HepG2 (cell line): ENCODE measurements around the gene KRTAP10-8. TPM values are rescaled to one million over a fixed set of nuclear protein-coding genes. Genes with fewer than 3 reads are reported as not detected.
"Not testable (repeated sequence)": the region's sequence is repeated elsewhere in the genome, so short reads cannot be mapped to it uniquely, and the experiment has no call there.

Experiments
- ATAC-seq: fragments of 200-7000 bp; cut with Tn5 transposase; 3 replicates; pipeline ENCODE4 v1.9.1; 2020; ENCODE audit warnings: mild to moderate bottlenecking, moderate library complexity
- BruUV-seq: library from RNA; stranded (reverse); fragments of 400-500 nt; replicated peaks from 2 replicates; lab custom pipeline; 2021; lab: Mats Ljungman, UMichigan
- CTCF ChIA-PET: fragments of 300-600 bp; formaldehyde crosslinking; extraction: SDS; loops from one replicate; lab custom pipeline; 2021; ENCODE audit warnings: low total read pairs, inconsistent platforms, low intra/inter-chr PET ratio; lab: Yijun Ruan, JAX
- POLR2A ChIA-PET: fragments of 350-600 bp; sonication (Branson Sonifier 250); formaldehyde crosslinking; loops from one replicate; lab custom pipeline; 2020; ENCODE audit warnings: antibody characterized with exemption, inconsistent platforms; lab: Yijun Ruan, JAX
- DNase-seq: peaks from one replicate; pipeline ENCODE4 v3.0.0-alpha.2; 2015; ENCODE audit warnings: low spot score
- FAIRE-seq: peaks from 3 replicates; lab custom pipeline; 2011; peaks lifted over from hg19 to GRCh38; lab: Jason Lieb, UNC
- H2AFZ ChIP-seq: one replicate; pipeline ENCODE4 v1.6.1; 2011; ENCODE audit warnings: low read length, inconsistent platforms
- H3K27ac ChIP-seq: fragments of 300-600 bp; 3 replicates; pipeline ENCODE4 v1.8.0; 2011; ENCODE audit warnings: mixed run types, mild to moderate bottlenecking, mixed read lengths, low read length, inconsistent platforms; ENCODE audit not compliant: insufficient read depth; ENCODE audit errors: extremely low read length
- H3K27me3 ChIP-seq, 2 experiments: fragments of 200-600 bp in 1 of 2; 2 replicates in 1 of 2; 3 replicates in 1 of 2; pipeline versions ENCODE4 v1.6.0 to v1.8.0; 2011; ENCODE audit warnings: low read length in 2 of 2, mild to moderate bottlenecking in 2 of 2, moderate library complexity in 2 of 2, inconsistent platforms in 1 of 2; ENCODE audit not compliant: insufficient read depth in 2 of 2, control insufficient read depth in 1 of 2
- H3K36me3 ChIP-seq, 2 experiments: fragments of 200-600 bp in 1 of 2; replicated peaks in 1 of 2; 2 replicates in 1 of 2; 3 replicates in 1 of 2; pipeline versions ENCODE4 v1.5.1 to v1.8.0; 2011; ENCODE audit warnings: low read length in 2 of 2, inconsistent platforms in 1 of 2; ENCODE audit not compliant: insufficient read depth in 2 of 2, control insufficient read depth in 1 of 2
- H3K4me1 ChIP-seq: 2 replicates; pipeline ENCODE4 v1.5.1; 2012; ENCODE audit warnings: low read length, inconsistent platforms; ENCODE audit not compliant: insufficient read depth
- H3K4me2 ChIP-seq: 2 replicates; pipeline ENCODE4 v1.6.0; 2011; ENCODE audit warnings: low read depth, low read length, inconsistent platforms
- H3K4me3 ChIP-seq, 3 experiments: fragments of 200-600 bp in 1 of 3; sonication (generic), shearing (Covaris generic) in 1 of 3; replicated peaks in 1 of 3; 2 replicates each; pipeline ENCODE4 v1.5.1; 2011 to 2016; ENCODE audit warnings: low read length in 3 of 3, inconsistent platforms in 2 of 3, low read depth in 2 of 3, mild to moderate bottlenecking in 2 of 3, control low read depth in 1 of 3, mixed read lengths in 1 of 3; ENCODE audit not compliant: insufficient read depth in 1 of 3
- H3K79me2 ChIP-seq: one replicate; pipeline ENCODE4 v1.6.1; 2011; ENCODE audit warnings: low read length, inconsistent platforms; ENCODE audit not compliant: insufficient read depth
- H3K9ac ChIP-seq: 2 replicates; pipeline ENCODE4 v1.6.0; 2011; ENCODE audit warnings: mild to moderate bottlenecking, low read depth, low read length, inconsistent platforms; ENCODE audit not compliant: insufficient read depth
- H3K9me3 ChIP-seq: 2 replicates; pipeline ENCODE4 v1.5.1; 2012; ENCODE audit warnings: mild to moderate bottlenecking, low read length
- H4K20me1 ChIP-seq: 2 replicates; pipeline ENCODE4 v1.6.0; 2011; ENCODE audit warnings: inconsistent platforms, mild to moderate bottlenecking, low read length, moderate library complexity; ENCODE audit not compliant: insufficient read depth
- FOXO4 ChIP-seq: sonication (generic); formaldehyde crosslinking; conservative IDR thresholded peaks from 2 replicates; pipeline ENCODE4 v1.8.1; 2023; ENCODE audit warnings: missing genetic modification reagents
- KDM4B ChIP-seq: sonication (generic); formaldehyde crosslinking; IDR thresholded peaks from 2 replicates; pipeline ENCODE4 v1.4.0; 2020; ENCODE audit warnings: missing genetic modification reagents
- REPIN1 ChIP-seq: sonication (generic); formaldehyde crosslinking; IDR thresholded peaks from 2 replicates; pipeline ENCODE4 v1.8.0; 2022; ENCODE audit warnings: missing genetic modification reagents, low read depth, mild to moderate bottlenecking, borderline replicate concordance
- RXRA ChIP-seq: sonication (generic); formaldehyde crosslinking; IDR thresholded peaks from 2 replicates; pipeline ENCODE4 v1.5.1; 2020; ENCODE audit warnings: missing genetic modification reagents
- THAP11 ChIP-seq: IDR thresholded peaks from 2 replicates; pipeline ENCODE4 v1.6.1; 2016; ENCODE audit warnings: missing biosample characterization, missing genetic modification reagents
- TRAFD1 ChIP-seq: sonication (generic); formaldehyde crosslinking; IDR thresholded peaks from 2 replicates; pipeline ENCODE4 v1.5.1; 2020; ENCODE audit warnings: missing genetic modification reagents, mild to moderate bottlenecking, borderline replicate concordance
- ZFP82 ChIP-seq: sonication (generic); formaldehyde crosslinking; IDR thresholded peaks from 2 replicates; pipeline ENCODE4 v1.5.1; 2020; ENCODE audit warnings: mild to moderate bottlenecking, missing genetic modification reagents, borderline replicate concordance
- ZMYM4 ChIP-seq: sonication (generic); formaldehyde crosslinking; IDR thresholded peaks from 2 replicates; pipeline ENCODE4 v1.8.1; 2023; ENCODE audit warnings: mild to moderate bottlenecking, missing genetic modification reagents
- ZNF292 ChIP-seq: sonication (generic); formaldehyde crosslinking; IDR thresholded peaks from 2 replicates; pipeline ENCODE4 v1.8.1; 2022; ENCODE audit warnings: mild to moderate bottlenecking, low read depth, missing genetic modification reagents, borderline replicate concordance
- ZNF337 ChIP-seq: sonication (generic); formaldehyde crosslinking; IDR thresholded peaks from 2 replicates; pipeline ENCODE4 v1.5.1; 2020; ENCODE audit warnings: missing genetic modification reagents, low read depth, mild to moderate bottlenecking, borderline replicate concordance
- ZNF44 ChIP-seq: sonication (generic); formaldehyde crosslinking; IDR thresholded peaks from 2 replicates; pipeline ENCODE4 v1.5.1; 2020; ENCODE audit warnings: mild to moderate bottlenecking, missing genetic modification reagents
- WGBS: methylation state at CpG from one replicate; pipeline ENCODE4 v1.1.6; 2017; ENCODE audit warnings: low lambda C conversion rate; 5-methylcytosine and 5-hydroxymethylcytosine counted together
- in situ Hi-C: cut with HindIII; loops from 2 replicates; pipeline ENCODE4 v1.10.0; 2017; ENCODE audit warnings: low pct_unique_long_range_greater_than_20kb; ENCODE audit not compliant: extremely low pct_ligation_motif_present
- intact Hi-C: fragments of 100-400 bp; cut with micrococcal nuclease; formaldehyde crosslinking; loops from one replicate; pipeline ENCODE4 v1.10.0; 2022; ENCODE audit not compliant: unreplicated experiment
- polyA plus RNA-seq, 8 experiments: library from polyadenylated mRNA; depleted of rRNA in 3 of 8; stranded (reverse) in 7 of 8; unstranded in 1 of 8; fragments of >200 nt; fragmentation: Illumina TruSeq in 4 of 8; extraction: Trizol in 4 of 8; gene quantifications; 2 replicates each; pipeline versions ENCODE4 v1.2.1 to v1.2.3, GENCODE V29; 2011 to 2016; ENCODE audit warnings: low read depth in 4 of 8, missing spikeins in 1 of 8, mixed read lengths in 1 of 8; ENCODE audit not compliant: insufficient read depth in 1 of 8
- total RNA-seq, 5 experiments: library from RNA; depleted of rRNA; stranded (reverse); fragments of >200 nt; fragmentation: Illumina TruSeq; extraction: Trizol; gene quantifications; 2 replicates each; pipeline ENCODE4 v1.2.3, GENCODE V29; 2016; ENCODE audit warnings: low read depth in 1 of 5

The KRTAP10-8 gene
- total and polyA plus RNA-seq, 2 of the 13 experiments (the other 11 are each of a cell fraction or from before 2014, with no cell fraction given) = not detected

- H3K27me3 ChIP-seq, ATAC-seq, H3K79me2 ChIP-seq, H3K36me3 ChIP-seq, H3K9me3 ChIP-seq, H2AFZ ChIP-seq, H3K4me2 ChIP-seq, POLR2A ChIA-PET, FAIRE-seq, H3K4me1 ChIP-seq, H3K4me3 ChIP-seq, H4K20me1 ChIP-seq, CTCF ChIA-PET, H3K27ac ChIP-seq, in situ Hi-C loops, DNase-seq, BruUV-seq, H3K9ac ChIP-seq: not testable (repeated sequence)
- WGBS = 42% methylated on average over 10 of the region's 21 CpGs
- intact Hi-C loops = loop anchor here (10.0 kb wide), 1 partner anchor 56 kb away; the partner anchor contains the start of gene KRTAP10-12
These were observed 26.8 kb downstream of the KRTAP10-8 start for GRCh38 chr21:44638506-44639330.

- intact Hi-C loops = loop anchor here (10.0 kb wide), 1 partner anchor 56 kb away; the partner anchor contains the start of gene KRTAP10-12
- no peaks in the 10 kb centered on the region for H3K79me2 ChIP-seq
- ATAC-seq = no peak
- H3K4me1 ChIP-seq = no peaks in the 10 kb centered on the region
- no peak for FAIRE-seq
- no peak overlapping the region for H3K27ac ChIP-seq
- BruUV-seq = no TSS peak
- H3K4me3 ChIP-seq = no peak overlapping the region
- no peak for DNase-seq
- no peaks in the 10 kb centered on the region for H3K36me3 ChIP-seq
- ChIA-PET POLR2A (no interaction called here), CTCF (no interaction called here)
- H3K27me3 ChIP-seq = peaks cover 1 to 6% of the 10 kb centered on the region in 2 experiments; a peak in 2 of 5 replicates
- no peak overlapping the region for H3K4me2 ChIP-seq
- H3K9ac ChIP-seq = no peak overlapping the region
- H4K20me1 ChIP-seq = no peaks in the 10 kb centered on the region
- in situ Hi-C loops = no loop called here
- H3K9me3 ChIP-seq = peaks cover 10% of the 10 kb centered on the region
- WGBS = 45% methylated on average over 7 of the region's 12 CpGs
- no peak overlapping the region for H2AFZ ChIP-seq
- no peak for TF ChIP-seq TRAFD1 (CRISPR knock-in tag)
- no peak for TF ChIP-seq ZFP82
- no peak for TF ChIP-seq REPIN1 (CRISPR knock-in tag)
- no peak for TF ChIP-seq ZMYM4
- TF ChIP-seq RXRA = no peak
- TF ChIP-seq FOXO4 = no peak
- no peak for TF ChIP-seq THAP11 (CRISPR knock-in tag)
- TF ChIP-seq KDM4B (CRISPR knock-in tag) = no peak
- TF ChIP-seq ZNF292 = no peak
- no peak for TF ChIP-seq ZNF44
- no peak for TF ChIP-seq ZNF337 (CRISPR knock-in tag)
These were observed 27.4 kb downstream of the KRTAP10-8 start for GRCh38 chr21:44639331-44639655.
